Measurements from ENCODE around the gene GIMAP4. TPM values are rescaled to one million over a fixed set of nuclear protein-coding genes. Genes with fewer than 3 reads are reported as not detected.
A peak's percentile ranks its signal among the peaks of the same experiment; 100 is the strongest.
"Not testable (repeated sequence)": the region's sequence is repeated elsewhere in the genome, so short reads cannot be mapped to it uniquely, and the experiment has no call there.

The GIMAP4 gene
- total RNA-seq, 3 donors from 2014 or later: 10.1 to 11.1 (median 11.1) TPM

DNA sequence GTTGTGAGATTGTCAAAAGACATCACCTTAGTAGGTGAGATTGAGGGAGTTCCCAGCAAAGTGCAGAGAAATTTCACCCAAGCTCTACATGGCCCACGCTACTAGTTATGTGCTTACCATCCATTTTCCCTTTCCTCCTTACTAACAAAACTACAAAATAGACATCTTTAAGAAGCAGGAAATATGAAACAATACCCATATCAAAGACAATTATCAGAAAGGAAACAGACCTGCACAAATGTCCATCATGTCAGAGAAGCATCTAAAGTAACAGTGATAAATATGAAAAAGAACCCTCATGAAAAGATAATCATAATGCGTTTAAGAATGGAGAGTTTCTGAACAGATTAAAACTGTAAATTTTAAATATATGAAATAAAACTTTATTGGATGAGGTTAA is 28.2 kb downstream of the GIMAP4 start:
- Mint-ChIP-seq H3K4me1 (ENCODE audit: low read depth) (peaks cover 44% of the 10 kb centered on the region), H3K9me3 (peaks cover 41% of the 10 kb centered on the region), H3K27me3 (ENCODE audit: low read depth) (no peaks in the 10 kb centered on the region), H3K36me3 (ENCODE audit: insufficient read depth) (peaks cover 16% of the 10 kb centered on the region), H3K4me3 (no peak overlapping the region)
- no peak for DNase-seq
- ATAC-seq: no peak

DNA sequence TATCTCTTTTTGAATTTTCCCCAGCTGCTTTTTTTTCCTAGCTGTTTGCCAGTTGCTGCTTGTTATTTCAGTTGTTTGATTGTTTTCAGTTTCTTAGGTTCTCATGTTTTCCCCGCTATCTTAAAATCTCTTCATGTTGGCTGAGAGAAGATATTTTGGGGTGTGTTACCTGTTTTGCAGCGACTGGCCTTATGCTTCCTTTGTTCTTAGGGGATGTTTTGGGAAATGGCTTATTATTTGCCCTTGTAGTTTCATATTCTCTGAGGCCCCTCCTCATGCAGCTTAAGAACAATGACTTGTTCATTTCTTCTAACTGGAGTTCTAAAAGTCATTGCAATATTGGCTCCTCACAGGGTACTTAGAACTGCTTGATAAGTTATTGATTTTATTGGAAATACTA is 36.4 kb downstream of the GIMAP4 start:
- not testable (repeated sequence) for H3K4me3 Mint-ChIP-seq; H3K36me3 Mint-ChIP-seq (ENCODE audit: insufficient read depth); DNase-seq; H3K27me3 Mint-ChIP-seq (ENCODE audit: low read depth)
- Mint-ChIP-seq H3K9me3 (peaks cover 14% of the 10 kb centered on the region), H3K4me1 (ENCODE audit: low read depth) (peaks cover 54% of the 10 kb centered on the region)
- ATAC-seq: peak in 1 of 2 donors; percentile 46

DNA sequence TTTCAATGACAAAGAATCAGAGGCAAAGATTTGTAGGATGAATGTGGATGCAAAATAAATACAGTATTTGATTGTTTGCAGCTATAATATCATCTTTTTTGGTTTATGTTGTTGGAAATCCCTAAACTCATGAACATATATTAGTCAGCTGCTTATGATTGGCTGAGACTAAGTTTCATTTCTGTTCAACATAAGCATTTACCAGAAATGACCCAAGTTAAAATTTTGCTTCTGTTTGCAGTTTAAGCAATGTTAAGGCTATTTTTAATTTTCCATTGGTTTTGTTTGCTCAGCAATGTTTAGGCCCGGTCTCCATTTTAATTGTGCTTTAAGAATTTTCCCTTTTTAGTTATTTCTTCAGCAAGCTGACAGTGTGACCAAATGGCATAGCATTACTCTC is 43.0 kb downstream of the GIMAP4 start:
- ATAC-seq: peak; percentile 43 to 52
- H3K9me3 Mint-ChIP-seq: peaks cover 14% of the 10 kb centered on the region

DNA sequence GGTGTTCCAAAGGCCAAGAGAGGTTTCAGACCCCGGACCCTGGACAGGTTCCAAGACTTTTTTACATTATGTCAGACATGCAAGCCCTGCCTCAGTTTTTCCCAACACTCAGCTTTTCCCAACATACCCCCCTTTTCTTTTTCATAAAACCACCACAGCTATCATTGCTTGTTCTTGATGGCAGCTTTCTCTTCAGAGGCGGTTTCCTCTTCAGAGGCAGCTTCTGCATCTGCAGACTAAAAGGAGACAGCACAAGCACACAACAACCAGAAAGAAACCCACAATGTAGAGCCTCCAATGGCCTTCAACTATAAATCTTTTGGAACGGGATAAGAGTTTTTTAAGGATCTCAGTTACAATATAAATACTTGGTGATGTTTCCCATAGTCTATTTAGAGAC is 45.7 kb downstream of the GIMAP4 start:
- peaks cover 25% of the 10 kb centered on the region for H3K9me3 Mint-ChIP-seq
- no peak for ATAC-seq

More for the DNA sequence above, 43.0 kb downstream of the GIMAP4 start:
- no peak overlapping the region for H3K4me3 Mint-ChIP-seq
- H3K4me1 Mint-ChIP-seq (ENCODE audit: low read depth): peaks cover 76% of the 10 kb centered on the region
- peaks cover 4% of the 10 kb centered on the region for H3K36me3 Mint-ChIP-seq (ENCODE audit: insufficient read depth)
- H3K27me3 Mint-ChIP-seq (ENCODE audit: low read depth): no peaks in the 10 kb centered on the region
- DNase-seq: no peak

DNA sequence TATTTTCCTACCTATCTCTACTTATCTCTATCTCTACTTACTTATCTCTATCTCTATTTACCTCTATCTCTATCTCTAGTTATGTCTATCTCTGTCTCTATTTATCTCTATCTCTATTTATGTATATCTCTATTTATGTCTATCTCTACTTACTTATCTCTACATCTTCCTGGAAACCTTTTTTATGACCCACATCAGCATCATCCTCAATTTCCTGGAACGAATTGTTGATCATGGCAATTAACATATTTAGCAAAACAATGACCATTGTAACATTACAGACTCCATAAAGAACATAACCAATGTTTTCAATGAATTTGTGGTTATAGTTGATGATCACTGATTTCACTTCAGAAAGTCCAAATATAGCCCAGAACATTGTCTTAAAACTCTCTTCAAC is 46.7 kb downstream of the GIMAP4 start:
- ATAC-seq (no peak), DNase-seq (no peak)
- no peaks in the 10 kb centered on the region for H3K27me3 Mint-ChIP-seq (ENCODE audit: low read depth)
- no peak overlapping the region for H3K4me3 Mint-ChIP-seq
- H3K36me3 Mint-ChIP-seq (ENCODE audit: insufficient read depth): peaks cover 7% of the 10 kb centered on the region
- peaks cover 55% of the 10 kb centered on the region for H3K4me1 Mint-ChIP-seq (ENCODE audit: low read depth)
- peaks cover 30% of the 10 kb centered on the region for H3K9me3 Mint-ChIP-seq

More for the DNA sequence above, 45.7 kb downstream of the GIMAP4 start:
- H3K4me1 Mint-ChIP-seq (ENCODE audit: low read depth): peaks cover 65% of the 10 kb centered on the region
- no peak for DNase-seq
- H3K27me3 Mint-ChIP-seq (ENCODE audit: low read depth): no peaks in the 10 kb centered on the region
- H3K4me3 Mint-ChIP-seq: no peak overlapping the region
- peaks cover 7% of the 10 kb centered on the region for H3K36me3 Mint-ChIP-seq (ENCODE audit: insufficient read depth)

DNA sequence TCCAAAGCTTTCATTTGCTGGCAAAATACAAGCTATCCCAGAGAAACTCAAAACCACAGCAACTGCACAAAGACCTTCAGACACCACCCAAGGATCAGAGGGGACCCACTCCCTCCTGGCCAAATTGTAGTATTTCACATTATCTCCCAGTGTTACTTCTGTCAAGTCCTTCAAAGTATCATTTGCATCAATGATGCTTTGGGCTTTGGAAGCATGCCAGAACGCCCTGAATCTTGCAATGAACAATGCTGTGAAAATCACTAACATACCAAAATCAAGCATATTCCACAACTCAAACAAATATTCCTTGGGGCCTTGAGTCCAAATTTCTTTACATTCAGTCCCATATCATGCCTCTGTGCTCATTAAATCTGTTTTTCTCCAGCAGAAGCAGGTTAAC is 47.2 kb downstream of the GIMAP4 start:
- H3K36me3 Mint-ChIP-seq (ENCODE audit: insufficient read depth); DNase-seq; ATAC-seq; H3K4me3 Mint-ChIP-seq; H3K27me3 Mint-ChIP-seq (ENCODE audit: low read depth): not testable (repeated sequence)
- Mint-ChIP-seq H3K4me1 (ENCODE audit: low read depth) (peaks cover 55% of the 10 kb centered on the region), H3K9me3 (peaks cover 30% of the 10 kb centered on the region)

DNA sequence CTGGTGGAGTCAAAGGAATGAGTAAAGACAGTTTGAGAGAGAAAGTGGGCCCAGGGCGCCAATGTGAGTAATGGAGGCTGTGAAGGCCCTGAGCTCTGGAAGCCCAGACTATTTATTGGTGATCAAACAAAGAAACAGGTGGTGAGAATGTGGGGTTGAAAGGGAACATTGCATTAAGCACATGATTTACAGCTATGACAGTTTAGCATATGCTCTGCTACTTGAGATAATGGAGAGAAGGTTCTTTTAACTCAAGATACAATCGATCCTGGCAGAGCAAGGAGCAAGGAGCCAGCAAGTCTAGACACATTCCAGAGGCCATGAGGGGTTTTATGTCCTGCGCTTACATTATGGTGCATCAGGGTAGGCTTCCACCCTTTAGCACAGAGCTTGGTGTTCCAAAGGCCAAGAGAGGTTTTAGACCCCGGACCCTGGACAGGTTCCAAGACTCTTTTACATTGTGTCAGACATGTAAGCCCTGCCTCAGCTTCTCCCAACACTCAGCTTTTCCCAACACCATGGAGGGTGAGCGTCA is 48.1 kb downstream of the GIMAP4 start:
- Mint-ChIP-seq H3K4me1 (ENCODE audit: low read depth) (peaks cover 54% of the 10 kb centered on the region), H3K9me3 (peaks cover 30% of the 10 kb centered on the region)
- not testable (repeated sequence) for DNase-seq; H3K27me3 Mint-ChIP-seq (ENCODE audit: low read depth); H3K36me3 Mint-ChIP-seq (ENCODE audit: insufficient read depth); H3K4me3 Mint-ChIP-seq
- peak in 1 of 2 donors; percentile 8 for ATAC-seq

DNA sequence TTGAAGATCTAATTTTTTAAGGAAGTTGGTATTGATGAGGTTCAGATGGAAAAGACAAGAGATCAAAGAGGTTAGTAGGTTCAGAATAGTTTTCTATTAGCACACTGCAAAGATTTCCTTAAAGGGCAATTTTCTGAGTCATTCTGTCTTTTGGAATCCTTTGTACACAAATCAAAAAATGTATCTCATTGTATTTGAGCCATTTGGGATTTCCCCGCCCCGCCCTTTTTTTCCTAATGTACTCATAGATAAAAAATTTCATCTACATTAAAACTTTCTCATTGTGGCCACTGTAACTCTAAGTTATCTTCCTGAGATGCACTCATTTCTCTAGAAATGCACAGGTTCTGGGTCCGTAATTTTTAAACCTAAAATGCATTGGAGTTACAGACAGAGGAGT is 52.9 kb downstream of the GIMAP4 start:
- Mint-ChIP-seq H3K9me3 (peaks cover 18% of the 10 kb centered on the region), H3K4me3 (no peak overlapping the region), H3K27me3 (ENCODE audit: low read depth) (no peaks in the 10 kb centered on the region), H3K4me1 (ENCODE audit: low read depth) (peaks cover 43% of the 10 kb centered on the region), H3K36me3 (ENCODE audit: insufficient read depth) (peaks cover 7% of the 10 kb centered on the region)
- DNase-seq: peak; percentile 55
- no peak for ATAC-seq

DNA sequence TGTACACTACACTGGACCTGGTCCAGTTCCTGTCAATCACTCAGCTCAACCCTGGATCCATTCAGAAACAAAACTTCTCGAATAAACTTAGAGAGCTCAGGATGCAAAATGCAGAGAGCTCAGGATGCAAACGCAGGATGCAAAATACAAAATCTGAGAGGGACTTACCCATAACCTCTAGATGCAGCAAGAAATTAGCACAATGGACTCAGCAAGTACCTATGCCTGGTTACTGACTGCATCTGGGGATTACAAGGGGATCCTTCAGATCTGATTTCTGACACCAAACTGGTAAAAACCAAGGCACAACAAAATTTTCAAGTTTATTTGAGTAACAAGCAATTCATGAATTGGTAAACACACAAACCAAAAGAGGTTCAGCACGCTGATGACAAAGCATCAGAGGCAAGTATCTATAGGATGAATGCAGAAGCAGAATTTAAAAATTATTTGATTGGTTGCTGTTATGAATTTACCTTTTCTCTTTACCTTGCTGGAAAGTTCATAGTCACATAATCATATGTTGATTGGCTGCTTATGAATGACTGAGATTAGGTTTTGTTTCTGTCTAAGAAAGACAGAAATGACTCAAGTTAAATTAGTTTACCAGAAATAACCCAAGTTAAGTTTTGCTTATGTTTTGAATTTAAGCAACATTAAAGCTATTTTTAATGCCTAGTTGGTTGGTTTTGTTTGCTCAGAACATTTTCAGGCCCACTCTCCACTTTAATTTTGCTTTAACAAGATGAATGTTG is 53.6 kb downstream of the GIMAP4 start:
- Mint-ChIP-seq H3K36me3 (ENCODE audit: insufficient read depth) (peaks cover 13% of the 10 kb centered on the region), H3K4me3 (peak overlapping the region; percentile 16), H3K4me1 (ENCODE audit: low read depth) (peaks cover 45% of the 10 kb centered on the region), H3K27me3 (ENCODE audit: low read depth) (no peaks in the 10 kb centered on the region), H3K9me3 (peaks cover 24% of the 10 kb centered on the region)
- peak; percentile 62 to 75 for ATAC-seq
- no peak for DNase-seq

DNA sequence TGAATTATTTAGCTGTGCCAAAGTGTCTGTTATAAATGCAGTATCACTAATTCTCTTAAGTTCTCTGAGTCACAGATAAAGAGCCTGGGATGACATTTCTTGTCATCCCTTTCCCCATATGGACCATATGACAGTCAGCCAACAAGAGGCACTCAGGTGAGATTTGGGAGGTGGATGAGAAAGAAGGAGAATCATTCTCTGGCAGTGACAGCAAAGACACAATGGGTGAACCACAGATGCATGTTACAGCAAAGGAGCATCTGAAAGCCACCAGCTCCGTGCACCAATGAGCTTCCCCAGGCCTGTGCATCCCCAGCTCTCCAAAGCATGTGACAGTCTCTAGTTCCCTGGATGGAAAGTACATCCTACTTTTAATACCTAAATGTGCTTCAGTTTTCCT is 54.2 kb downstream of the GIMAP4 start:
- H3K9me3 Mint-ChIP-seq: peaks cover 24% of the 10 kb centered on the region
- peaks cover 49% of the 10 kb centered on the region for H3K4me1 Mint-ChIP-seq (ENCODE audit: low read depth)
- DNase-seq: no peak
- peak; percentile 62 to 68 for ATAC-seq
- no peaks in the 10 kb centered on the region for H3K27me3 Mint-ChIP-seq (ENCODE audit: low read depth)
- H3K36me3 Mint-ChIP-seq (ENCODE audit: insufficient read depth): peaks cover 16% of the 10 kb centered on the region
- H3K4me3 Mint-ChIP-seq: peak overlapping the region; percentile 4

Other genes starting within 250 kb of the GIMAP4 start
- 10 to 100 TPM; 24.5 to 29.4 (median 26.1) TPM for gene LRRC61, start 244.0 kb upstream of the GIMAP4 start, total RNA-seq
- gene ACTR3C, start 243.8 kb upstream of the GIMAP4 start, total RNA-seq: 1 to 10 TPM; 5.1 to 7.0 (median 5.5) TPM
- gene RARRES2, start 225.8 kb upstream of the GIMAP4 start, total RNA-seq: 1 to 10 TPM; 1.2 to 1.4 (median 1.3) TPM
- 10 to 100 TPM; 54.7 to 68.4 (median 62.6) TPM for gene REPIN1, start 198.6 kb upstream of the GIMAP4 start, total RNA-seq
- 1 to 10 TPM; 3.4 to 4.5 (median 4.2) TPM for gene ZNF775, start 188.1 kb upstream of the GIMAP4 start, total RNA-seq
- gene GIMAP8, start 116.8 kb upstream of the GIMAP4 start, total RNA-seq: 1 to 10 TPM; 3.5 to 4.0 (median 3.6) TPM
- gene GIMAP7, start 52.5 kb upstream of the GIMAP4 start, total RNA-seq: 10 to 100 TPM; 23.9 to 28.3 (median 25.0) TPM
- 10 to 100 TPM; 14.8 to 20.0 (median 18.1) TPM for gene GIMAP6, start 65.0 kb downstream of the GIMAP4 start, total RNA-seq
- gene GIMAP2, start 118.3 kb downstream of the GIMAP4 start, total RNA-seq: 10 to 100 TPM; 19.7 to 22.7 (median 19.8) TPM
- gene GIMAP1, start 149.2 kb downstream of the GIMAP4 start, total RNA-seq: 1 to 10 TPM; 2.1 to 2.7 (median 2.1) TPM
- gene GIMAP5, start 170.0 kb downstream of the GIMAP4 start, total RNA-seq: 10 to 100 TPM; 44.1 to 52.2 (median 50.2) TPM
- under 1 TPM; 0.24 to 0.58 (median 0.33) TPM for gene TMEM176B, start 233.0 kb downstream of the GIMAP4 start, total RNA-seq
- gene TMEM176A, start 233.4 kb downstream of the GIMAP4 start, total RNA-seq: under 1 TPM; 0.20 to 0.24 (median 0.22) TPM

Measured in activated T-cell treated with anti-CD3 and anti-CD28 coated beads, Interleukin-2, amount 50 U/mL, for 4 hours (primary cell).